ENCODE measurements around the gene GEMIN7.

GEMIN7 gene

GRCh38 chr19:45047188-45047797, 31.8 kb upstream of the GEMIN7 start:
- H3K27ac ChIP-seq (ENCODE audit: low read depth, low read length), result no peak overlapping the region
- H3K79me2 ChIP-seq (ENCODE audit: control insufficient read depth, insufficient read depth, low read length), result peaks cover 34% of the 10 kb centered on the region
- no peak overlapping the region for H2BK5ac ChIP-seq (ENCODE audit: low read length)
- no peak overlapping the region for H3K4ac ChIP-seq (ENCODE audit: low read depth, low read length)
- peaks cover 9% of the 10 kb centered on the region for H3K36me3 ChIP-seq (ENCODE audit: control insufficient read depth, insufficient read depth, low read length)
- no peak overlapping the region for H4K5ac ChIP-seq (ENCODE audit: low read length)
- WGBS (ENCODE audit: extremely low coverage, insufficient coverage, low lambda C conversion rate), result no CpG with 5 or more reads among the region's 7 CpGs
- no peak overlapping the region for H3K56ac ChIP-seq (ENCODE audit: low read length)
- DNase-seq, result no peak
- H3K79me1 ChIP-seq (ENCODE audit: low read length), result peaks cover 25% of the 10 kb centered on the region
- no peak overlapping the region for H4K8ac ChIP-seq (ENCODE audit: low read depth, low read length)
- no peak overlapping the region for H3K4me3 ChIP-seq (ENCODE audit: low read length)
- no peak overlapping the region for H2BK120ac ChIP-seq (ENCODE audit: low read depth, low read length)
- H3K4me2 ChIP-seq (ENCODE audit: low read length), result no peak overlapping the region
- no peak overlapping the region for H2AK5ac ChIP-seq (ENCODE audit: low read length)
- H3K23ac ChIP-seq (ENCODE audit: low read length), result no peak overlapping the region
- no peak overlapping the region for H3K18ac ChIP-seq (ENCODE audit: low read length)
- H3K9ac ChIP-seq (ENCODE audit: low read length), result no peak overlapping the region
- H3K27me3 ChIP-seq (ENCODE audit: insufficient read depth, low read length, poor library complexity), result no peaks in the 10 kb centered on the region
- H2BK15ac ChIP-seq (replicated peaks; ENCODE audit: low read depth), result no peak overlapping the region
- H3K4me1 ChIP-seq (ENCODE audit: control insufficient read depth, low read depth, low read length), result no peaks in the 10 kb centered on the region

- H3K27ac ChIP-seq (ENCODE audit: low read depth, low read length), result no peak overlapping the region
- no peak overlapping the region for H3K9ac ChIP-seq (ENCODE audit: low read length)
- H2BK5ac ChIP-seq (ENCODE audit: low read length), result no peak overlapping the region
- peaks cover 30% of the 10 kb centered on the region for H3K79me2 ChIP-seq (ENCODE audit: control insufficient read depth, insufficient read depth, low read length)
- no peaks in the 10 kb centered on the region for H3K4me1 ChIP-seq (ENCODE audit: control insufficient read depth, low read depth, low read length)
- no peak overlapping the region for H3K18ac ChIP-seq (ENCODE audit: low read length)
- H3K79me1 ChIP-seq (ENCODE audit: low read length), result peaks cover 21% of the 10 kb centered on the region
- H2AK5ac ChIP-seq (ENCODE audit: low read length), result no peak overlapping the region
- no peak overlapping the region for H3K4me3 ChIP-seq (ENCODE audit: low read length)
- H3K56ac ChIP-seq (ENCODE audit: low read length), result peak overlapping the region; percentile 15
- no peak overlapping the region for H2BK120ac ChIP-seq (ENCODE audit: low read depth, low read length)
- H3K36me3 ChIP-seq (ENCODE audit: control insufficient read depth, insufficient read depth, low read length), result peaks cover 4% of the 10 kb centered on the region
- no peak overlapping the region for H3K23ac ChIP-seq (ENCODE audit: low read length)
- no CpG with 5 or more reads among the region's 8 CpGs for WGBS (ENCODE audit: extremely low coverage, insufficient coverage, low lambda C conversion rate)
- H3K4me2 ChIP-seq (ENCODE audit: low read length), result no peak overlapping the region
- H3K4ac ChIP-seq (ENCODE audit: low read depth, low read length), result no peak overlapping the region
- DNase-seq, result no peak
- no peak overlapping the region for H2BK15ac ChIP-seq (replicated peaks; ENCODE audit: low read depth)
- H4K8ac ChIP-seq (ENCODE audit: low read depth, low read length), result no peak overlapping the region
- H3K27me3 ChIP-seq (ENCODE audit: insufficient read depth, low read length, poor library complexity), result no peaks in the 10 kb centered on the region
- no peak overlapping the region for H4K5ac ChIP-seq (ENCODE audit: low read length)
Observed at GRCh38 chr19:45049073-45049736, 29.9 kb upstream of the GEMIN7 start.

GRCh38 chr19:45050036-45050435, 29.0 kb upstream of the GEMIN7 start:
- no peak overlapping the region for H2BK120ac ChIP-seq (ENCODE audit: low read depth, low read length)
- H2BK5ac ChIP-seq (ENCODE audit: low read length), result no peak overlapping the region
- no peak overlapping the region for H3K9ac ChIP-seq (ENCODE audit: low read length)
- H3K23ac ChIP-seq (ENCODE audit: low read length), result no peak overlapping the region
- H3K27me3 ChIP-seq (ENCODE audit: insufficient read depth, low read length, poor library complexity), result no peaks in the 10 kb centered on the region
- DNase-seq, result no peak
- no peak overlapping the region for H3K4me2 ChIP-seq (ENCODE audit: low read length)
- H3K79me1 ChIP-seq (ENCODE audit: low read length), result peaks cover 18% of the 10 kb centered on the region
- no peak overlapping the region for H3K18ac ChIP-seq (ENCODE audit: low read length)
- H3K36me3 ChIP-seq (ENCODE audit: control insufficient read depth, insufficient read depth, low read length), result peaks cover 5% of the 10 kb centered on the region
- H2AK5ac ChIP-seq (ENCODE audit: low read length), result no peak overlapping the region
- H3K4me1 ChIP-seq (ENCODE audit: control insufficient read depth, low read depth, low read length), result no peaks in the 10 kb centered on the region
- WGBS (ENCODE audit: extremely low coverage, insufficient coverage, low lambda C conversion rate), result no CpG with 5 or more reads among the region's 6 CpGs
- no peak overlapping the region for H3K4ac ChIP-seq (ENCODE audit: low read depth, low read length)
- no peak overlapping the region for H4K8ac ChIP-seq (ENCODE audit: low read depth, low read length)
- no peak overlapping the region for H4K5ac ChIP-seq (ENCODE audit: low read length)
- H2BK15ac ChIP-seq (replicated peaks; ENCODE audit: low read depth), result no peak overlapping the region
- no peak overlapping the region for H3K56ac ChIP-seq (ENCODE audit: low read length)
- no peak overlapping the region for H3K4me3 ChIP-seq (ENCODE audit: low read length)
- H3K79me2 ChIP-seq (ENCODE audit: control insufficient read depth, insufficient read depth, low read length), result peaks cover 26% of the 10 kb centered on the region
- no peak overlapping the region for H3K27ac ChIP-seq (ENCODE audit: low read depth, low read length)

GRCh38 chr19:45051929-45052579, 27.0 kb upstream of the GEMIN7 start:
- H3K9ac ChIP-seq (ENCODE audit: low read length), result no peak overlapping the region
- H3K4me1 ChIP-seq (ENCODE audit: control insufficient read depth, low read depth, low read length), result no peaks in the 10 kb centered on the region
- no peak overlapping the region for H4K8ac ChIP-seq (ENCODE audit: low read depth, low read length)
- no peaks in the 10 kb centered on the region for H3K27me3 ChIP-seq (ENCODE audit: insufficient read depth, low read length, poor library complexity)
- H3K4ac ChIP-seq (ENCODE audit: low read depth, low read length), result no peak overlapping the region
- no peak overlapping the region for H2AK5ac ChIP-seq (ENCODE audit: low read length)
- H4K5ac ChIP-seq (ENCODE audit: low read length), result no peak overlapping the region
- no peak overlapping the region for H3K4me3 ChIP-seq (ENCODE audit: low read length)
- no peak overlapping the region for H3K27ac ChIP-seq (ENCODE audit: low read depth, low read length)
- no peak overlapping the region for H2BK120ac ChIP-seq (ENCODE audit: low read depth, low read length)
- H3K23ac ChIP-seq (ENCODE audit: low read length), result no peak overlapping the region
- H3K79me1 ChIP-seq (ENCODE audit: low read length), result peaks cover 9% of the 10 kb centered on the region
- H3K18ac ChIP-seq (ENCODE audit: low read length), result no peak overlapping the region
- no peak overlapping the region for H2BK5ac ChIP-seq (ENCODE audit: low read length)
- H3K4me2 ChIP-seq (ENCODE audit: low read length), result no peak overlapping the region
- peaks cover 6% of the 10 kb centered on the region for H3K36me3 ChIP-seq (ENCODE audit: control insufficient read depth, insufficient read depth, low read length)
- no peak overlapping the region for H3K56ac ChIP-seq (ENCODE audit: low read length)
- no CpG with 5 or more reads among the region's 9 CpGs for WGBS (ENCODE audit: extremely low coverage, insufficient coverage, low lambda C conversion rate)
- DNase-seq, result no peak
- H3K79me2 ChIP-seq (ENCODE audit: control insufficient read depth, insufficient read depth, low read length), result peaks cover 13% of the 10 kb centered on the region
- H2BK15ac ChIP-seq (replicated peaks; ENCODE audit: low read depth), result no peak overlapping the region

GRCh38 chr19:45056831-45057230, 22.2 kb upstream of the GEMIN7 start:
- H2BK5ac ChIP-seq (ENCODE audit: low read length), result no peak overlapping the region
- no peak overlapping the region for H3K4me2 ChIP-seq (ENCODE audit: low read length)
- WGBS (ENCODE audit: extremely low coverage, insufficient coverage, low lambda C conversion rate), result no CpG with 5 or more reads among the region's 8 CpGs
- H3K27me3 ChIP-seq (ENCODE audit: insufficient read depth, low read length, poor library complexity), result no peaks in the 10 kb centered on the region
- H4K8ac ChIP-seq (ENCODE audit: low read depth, low read length), result no peak overlapping the region
- peaks cover 23% of the 10 kb centered on the region for H3K36me3 ChIP-seq (ENCODE audit: control insufficient read depth, insufficient read depth, low read length)
- no peak overlapping the region for H3K4ac ChIP-seq (ENCODE audit: low read depth, low read length)
- no peak overlapping the region for H3K23ac ChIP-seq (ENCODE audit: low read length)
- H3K18ac ChIP-seq (ENCODE audit: low read length), result no peak overlapping the region
- H2BK15ac ChIP-seq (replicated peaks; ENCODE audit: low read depth), result no peak overlapping the region
- no peak overlapping the region for H4K5ac ChIP-seq (ENCODE audit: low read length)
- H3K9ac ChIP-seq (ENCODE audit: low read length), result no peak overlapping the region
- no peak overlapping the region for H3K4me3 ChIP-seq (ENCODE audit: low read length)
- peaks cover 2% of the 10 kb centered on the region for H3K79me2 ChIP-seq (ENCODE audit: control insufficient read depth, insufficient read depth, low read length)
- H2BK120ac ChIP-seq (ENCODE audit: low read depth, low read length), result no peak overlapping the region
- H3K4me1 ChIP-seq (ENCODE audit: control insufficient read depth, low read depth, low read length), result no peaks in the 10 kb centered on the region
- H3K27ac ChIP-seq (ENCODE audit: low read depth, low read length), result no peak overlapping the region
- no peak for DNase-seq
- no peak overlapping the region for H2AK5ac ChIP-seq (ENCODE audit: low read length)
- H3K56ac ChIP-seq (ENCODE audit: low read length), result no peak overlapping the region
- peaks cover 9% of the 10 kb centered on the region for H3K79me1 ChIP-seq (ENCODE audit: low read length)

All from mesendoderm (in vitro differentiated cells).